Measurements from ENCODE around the gene GNAI2. TPM values are rescaled to one million over a fixed set of nuclear protein-coding genes. Genes with fewer than 3 reads are reported as not detected.

The GNAI2 gene
- total and polyA plus RNA-seq, 2 donors (not counting 3 experiments of a cell fraction or from before 2014, with no cell fraction given): 767 to 1,875 TPM

DNA sequence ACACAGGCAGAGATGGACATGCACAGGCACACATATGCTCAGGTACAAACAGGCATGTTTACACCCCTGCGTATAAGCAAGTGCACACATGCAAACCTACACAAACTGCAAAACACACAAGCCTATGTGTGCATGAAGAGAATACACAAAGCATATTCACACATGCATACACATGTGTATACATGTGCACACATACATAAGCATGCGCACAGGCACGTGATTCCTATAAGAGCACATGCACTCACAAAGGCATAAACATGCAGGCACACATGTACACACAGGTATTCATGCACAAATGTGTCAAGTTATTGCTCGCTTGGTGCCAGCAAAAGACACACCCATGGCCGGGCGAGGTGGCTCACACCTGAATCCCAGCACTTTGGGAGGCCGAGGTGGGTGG is 46.0 kb upstream of the GNAI2 start:
- Histone ChIP-seq H3K79me2 (ENCODE audit: control insufficient read depth, insufficient read depth, low read length) (no peaks in the 10 kb centered on the region), H3K4me2 (ENCODE audit: insufficient read depth, low read length) (no peak overlapping the region), H3K27ac (ENCODE audit: insufficient read depth, low read depth, low read length) (no peak overlapping the region), H3K9me3 (replicated peaks; ENCODE audit: control insufficient read depth, insufficient read depth, low read length) (no peaks in the 10 kb centered on the region), H3K4me1 (ENCODE audit: control insufficient read depth, extremely low read depth, insufficient read depth, low read length) (peaks cover 5% of the 10 kb centered on the region), H3K36me3 (ENCODE audit: control insufficient read depth in 2 of 2, extremely low read depth in 1 of 2, insufficient read depth in 2 of 2, low read length in 2 of 2) (peaks cover 0 to 21% of the 10 kb centered on the region in 2 experiments), H3K4me3 (replicated peaks in 1 of 3; ENCODE audit: insufficient read depth in 1 of 3, low read depth in 1 of 3, low read length in 3 of 3) (no peak overlapping the region), H4K20me1 (replicated peaks; ENCODE audit: control insufficient read depth, extremely low read depth, insufficient read depth, low read length) (no peaks in the 10 kb centered on the region), H3K9ac (replicated peaks; ENCODE audit: extremely low read depth, insufficient read depth, low read length) (no peak overlapping the region), H3K27me3 (ENCODE audit: control insufficient read depth in 2 of 2, insufficient read depth in 2 of 2, low read length in 2 of 2) (peaks cover 11 to 13% of the 10 kb centered on the region in 2 experiments), H3K9me1 (replicated peaks; ENCODE audit: control insufficient read depth, extremely low read depth, insufficient read depth, low read length) (no peaks in the 10 kb centered on the region), H2AFZ (ENCODE audit: low read depth, low read length) (no peak overlapping the region)
- intact Hi-C loops (cut with micrococcal nuclease): loop anchor here (1.0 to 5.0 kb wide), 5 partner anchors 19 to 352 kb away; partner anchors contain the start of gene SEMA3F
- TF ChIP-seq, protein P1, sequence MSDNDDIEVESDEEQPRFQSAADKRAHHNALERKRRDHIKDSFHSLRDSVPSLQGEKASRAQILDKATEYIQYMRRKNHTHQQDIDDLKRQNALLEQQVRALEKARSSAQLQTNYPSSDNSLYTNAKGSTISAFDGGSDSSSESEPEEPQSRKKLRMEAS (IDR thresholded peaks at IDR 0.05; ENCODE audit: insufficient read depth, insufficient read length): peak; percentile 44
- TF ChIP-seq JUN (IDR thresholded peaks at IDR 0.05; ENCODE audit: borderline replicate concordance, insufficient read depth, insufficient read length, low read depth) (no peak), MYC (IDR thresholded peaks at IDR 0.05; ENCODE audit: low read depth, low read length) (no peak), POLR2AphosphoS5 (IDR thresholded peaks at IDR 0.05; ENCODE audit: insufficient read depth, low read depth, low read length) (no peak), POLR2A (IDR thresholded peaks at IDR 0.05; ENCODE audit: low read depth, low read length) (peak; percentile 21), FOS (IDR thresholded peaks at IDR 0.05; ENCODE audit: borderline replicate concordance, insufficient read depth, low read length) (no peak), GATA2 (IDR thresholded peaks at IDR 0.05; ENCODE audit: insufficient read depth, insufficient read length, low read depth, low read length) (no peak), EZH2 (IDR thresholded peaks at IDR 0.05; ENCODE audit: borderline replicate concordance, low read depth, low read length, severe bottlenecking) (no peak)
- TF ChIP-seq, protein P2, sequence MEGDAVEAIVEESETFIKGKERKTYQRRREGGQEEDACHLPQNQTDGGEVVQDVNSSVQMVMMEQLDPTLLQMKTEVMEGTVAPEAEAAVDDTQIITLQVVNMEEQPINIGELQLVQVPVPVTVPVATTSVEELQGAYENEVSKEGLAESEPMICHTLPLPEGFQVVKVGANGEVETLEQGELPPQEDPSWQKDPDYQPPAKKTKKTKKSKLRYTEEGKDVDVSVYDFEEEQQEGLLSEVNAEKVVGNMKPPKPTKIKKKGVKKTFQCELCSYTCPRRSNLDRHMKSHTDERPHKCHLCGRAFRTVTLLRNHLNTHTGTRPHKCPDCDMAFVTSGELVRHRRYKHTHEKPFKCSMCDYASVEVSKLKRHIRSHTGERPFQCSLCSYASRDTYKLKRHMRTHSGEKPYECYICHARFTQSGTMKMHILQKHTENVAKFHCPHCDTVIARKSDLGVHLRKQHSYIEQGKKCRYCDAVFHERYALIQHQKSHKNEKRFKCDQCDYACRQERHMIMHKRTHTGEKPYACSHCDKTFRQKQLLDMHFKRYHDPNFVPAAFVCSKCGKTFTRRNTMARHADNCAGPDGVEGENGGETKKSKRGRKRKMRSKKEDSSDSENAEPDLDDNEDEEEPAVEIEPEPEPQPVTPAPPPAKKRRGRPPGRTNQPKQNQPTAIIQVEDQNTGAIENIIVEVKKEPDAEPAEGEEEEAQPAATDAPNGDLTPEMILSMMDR (IDR thresholded peaks at IDR 0.05; ENCODE audit: extremely low read depth in 1 of 2, insufficient read depth in 1 of 2, low read depth in 1 of 2, low read length in 2 of 2): no peak
- POLR2A ChIA-PET: interaction anchor here (0.6 to 0.7 kb wide), 2 partner anchors 37 to 260 kb away, joined by 3 to 4 read pairs; partner anchors contain the start of gene MON1A
- DNase-seq (ENCODE audit: low read depth, low spot score): no peak
- dilution Hi-C loops (cut with MboI; ENCODE audit: extremely low pct_ligation_motif_present, low sequenced_read_pairs): loop anchor here (10.0 kb wide), 1 partner anchor 75 kb away; no protein-coding TSS in a partner anchor
- CTCF ChIA-PET: interaction anchor here (1.0 to 12.0 kb wide), 16 partner anchors 8 to 84 kb away, joined by 3 to 314 read pairs (median 5); no protein-coding TSS in a partner anchor
- BruUV-seq (replicated peaks): no TSS peak
- no peak for FAIRE-seq

Measured in endothelial cell of umbilical vein (primary cell).